Mammary epithelial cell (primary cell): ENCODE results near the gene SLC7A1.

ENCODE experiments used
- EZH2 ChIP-seq: IDR thresholded peaks from 2 replicates; pipeline ENCODE4 v1.6.1; 2012; ENCODE audit warnings: low read length, inconsistent platforms, borderline replicate concordance
- TF ChIP-seq, protein P1 (sequence below), 2 donors: IDR thresholded peaks in 1 of 2; conservative IDR thresholded peaks in 1 of 2; 2 replicates each; pipeline ENCODE4 v1.5.1; 2011 to 2012; ENCODE audit warnings: inconsistent platforms in 2 of 2, low read length in 2 of 2, mild to moderate bottlenecking in 2 of 2, control low read depth in 1 of 2, low read depth in 1 of 2; ENCODE audit not compliant: insufficient read depth in 1 of 2; ENCODE audit errors: extremely low read depth in 1 of 2

DNA sequence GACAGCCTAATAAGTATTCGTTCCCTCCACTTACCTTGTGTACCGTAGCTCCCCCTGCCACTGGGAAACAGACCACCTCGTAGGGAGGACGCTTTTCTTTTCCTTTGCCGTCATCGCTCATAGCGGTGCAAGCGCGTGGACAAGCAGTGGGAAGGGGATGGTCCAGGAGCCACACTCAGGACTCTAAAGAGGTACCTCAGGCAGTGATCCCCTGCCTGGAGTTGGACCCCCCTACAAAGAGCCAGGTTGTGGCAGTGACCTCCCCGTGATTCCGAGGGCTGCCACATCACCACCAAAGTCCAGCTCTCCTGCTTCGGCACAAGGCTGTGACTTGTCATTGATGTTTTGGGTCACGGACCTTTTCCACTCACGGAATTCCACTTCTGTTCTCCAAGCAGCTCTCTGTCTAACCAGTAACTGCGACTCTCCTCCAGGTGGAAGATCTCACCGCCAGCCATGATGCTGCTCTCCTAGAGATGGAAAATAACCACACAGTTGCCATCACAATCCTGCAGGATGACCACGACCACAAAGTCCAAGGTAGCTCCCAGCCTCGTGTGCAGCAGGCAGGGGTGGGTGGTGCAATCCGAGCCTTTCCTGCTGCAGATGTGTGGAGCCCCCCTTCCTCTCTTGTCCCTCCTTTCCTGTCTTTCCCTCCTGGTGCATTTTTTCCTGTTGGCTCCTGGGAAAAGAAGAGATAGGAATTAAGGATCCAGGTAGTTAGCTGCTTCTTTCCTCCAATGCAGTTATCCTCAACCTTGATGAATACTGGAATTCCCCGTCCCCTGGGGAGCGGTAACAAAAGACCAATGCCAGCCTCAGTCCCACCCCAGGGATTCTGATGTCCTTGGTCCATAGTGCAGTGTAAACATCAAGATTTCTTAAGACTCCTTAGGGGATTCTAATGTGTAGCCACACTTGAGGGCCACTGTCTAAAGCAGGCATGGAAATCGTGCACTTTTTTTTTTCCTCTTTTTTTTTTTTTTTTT is 107.7 kb downstream of the SLC7A1 start:
- TF ChIP-seq, protein P1, sequence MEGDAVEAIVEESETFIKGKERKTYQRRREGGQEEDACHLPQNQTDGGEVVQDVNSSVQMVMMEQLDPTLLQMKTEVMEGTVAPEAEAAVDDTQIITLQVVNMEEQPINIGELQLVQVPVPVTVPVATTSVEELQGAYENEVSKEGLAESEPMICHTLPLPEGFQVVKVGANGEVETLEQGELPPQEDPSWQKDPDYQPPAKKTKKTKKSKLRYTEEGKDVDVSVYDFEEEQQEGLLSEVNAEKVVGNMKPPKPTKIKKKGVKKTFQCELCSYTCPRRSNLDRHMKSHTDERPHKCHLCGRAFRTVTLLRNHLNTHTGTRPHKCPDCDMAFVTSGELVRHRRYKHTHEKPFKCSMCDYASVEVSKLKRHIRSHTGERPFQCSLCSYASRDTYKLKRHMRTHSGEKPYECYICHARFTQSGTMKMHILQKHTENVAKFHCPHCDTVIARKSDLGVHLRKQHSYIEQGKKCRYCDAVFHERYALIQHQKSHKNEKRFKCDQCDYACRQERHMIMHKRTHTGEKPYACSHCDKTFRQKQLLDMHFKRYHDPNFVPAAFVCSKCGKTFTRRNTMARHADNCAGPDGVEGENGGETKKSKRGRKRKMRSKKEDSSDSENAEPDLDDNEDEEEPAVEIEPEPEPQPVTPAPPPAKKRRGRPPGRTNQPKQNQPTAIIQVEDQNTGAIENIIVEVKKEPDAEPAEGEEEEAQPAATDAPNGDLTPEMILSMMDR (conservative IDR thresholded peaks at IDR 0.05 in 1 of 2, IDR thresholded peaks at IDR 0.05 in 1 of 2; ENCODE audit: extremely low read depth in 1 of 2, insufficient read depth in 1 of 2, low read depth in 1 of 2, low read length in 2 of 2), result no peak
- TF ChIP-seq EZH2, result no peak
